ENCODE data around the gene TFF3.

TFF3 gene

GRCh38 chr21:42353623-42354022, 38.4 kb upstream of the TFF3 start:
- no peak overlapping the region for H3K4me3 ChIP-seq (ENCODE audit: low read depth, low read length)
- ChIA-PET POLR2A (no interaction called here), CTCF (no interaction called here)
- TF ChIP-seq CTCF (IDR thresholded peaks at IDR 0.05; ENCODE audit: insufficient read depth, low read length, missing control alignments) = no peak
- DNase-seq (ENCODE audit: low read depth, low spot score) = no peak

- H3K4me3 ChIP-seq (ENCODE audit: low read depth, low read length) = no peak overlapping the region
- no peak for DNase-seq (ENCODE audit: low read depth, low spot score)
- CTCF ChIA-PET = no interaction called here
- TF ChIP-seq CTCF (IDR thresholded peaks at IDR 0.05; ENCODE audit: insufficient read depth, low read length, missing control alignments) = no peak
- POLR2A ChIA-PET = no interaction called here
These were observed 37.4 kb upstream of the TFF3 start for GRCh38 chr21:42352441-42353095.

- TF ChIP-seq CTCF (IDR thresholded peaks at IDR 0.05; ENCODE audit: insufficient read depth, low read length, missing control alignments) = no peak
- ChIA-PET POLR2A (no interaction called here), CTCF (no interaction called here)
- no peak for DNase-seq (ENCODE audit: low read depth, low spot score)
- H3K4me3 ChIP-seq (ENCODE audit: low read depth, low read length) = no peak overlapping the region
These were observed 36.6 kb upstream of the TFF3 start for GRCh38 chr21:42351626-42352440.

- TF ChIP-seq CTCF (IDR thresholded peaks at IDR 0.05; ENCODE audit: insufficient read depth, low read length, missing control alignments) = no peak
- POLR2A ChIA-PET = no interaction called here
- no peak for DNase-seq (ENCODE audit: low read depth, low spot score)
- CTCF ChIA-PET = no interaction called here
- H3K4me3 ChIP-seq (ENCODE audit: low read depth, low read length) = no peak within 1 kb of the TSS
These were observed 35.8 kb upstream of the TFF3 start, which contains the start of gene TFF2 for GRCh38 chr21:42350927-42351426. Gene TFF2, minus strand, starts transcription at chr21:42350994. Its CDS starts 37 bp downstream, at chr21:42350957.

- no peak for DNase-seq (ENCODE audit: low read depth, low spot score)
- CTCF ChIA-PET = no interaction called here
- TF ChIP-seq CTCF (IDR thresholded peaks at IDR 0.05; ENCODE audit: insufficient read depth, low read length, missing control alignments) = no peak
- no peak overlapping the region for H3K4me3 ChIP-seq (ENCODE audit: low read depth, low read length)
- POLR2A ChIA-PET = no interaction called here
These were observed 35.2 kb upstream of the TFF3 start for GRCh38 chr21:42350318-42350910.
